K562 (cell line): ENCODE measurements around the gene GFOD1. TPM values are rescaled to one million over a fixed set of nuclear protein-coding genes. Genes with fewer than 3 reads are reported as not detected.

Experiments used
- BCL6 ChIP-seq: fragments of 250-450 bp; sonication (Bioruptor Pico); IDR thresholded peaks from 2 replicates; pipeline ENCODE4 v1.4.0; 2020
- CCAR2 ChIP-seq: fragments of 200-400 bp; formaldehyde crosslinking; IDR thresholded peaks from 2 replicates; pipeline ENCODE4 v1.6.1; 2017; ENCODE audit warnings: mild to moderate bottlenecking, low read depth, low read length
- GABPB2 ChIP-seq: fragments of 250-450 bp; sonication (Bioruptor Pico); conservative IDR thresholded peaks from 2 replicates; pipeline ENCODE4 v1.5.1; 2021; ENCODE audit warnings: mild to moderate bottlenecking
- OTX1 ChIP-seq: fragments of 450-650 bp; formaldehyde crosslinking; IDR thresholded peaks from 2 replicates; pipeline ENCODE4 v1.4.0; 2022; ENCODE audit warnings: mild to moderate bottlenecking
- ZBTB1 ChIP-seq: sonication (generic); formaldehyde crosslinking; IDR thresholded peaks from 2 replicates; pipeline ENCODE4 v1.8.1; 2023; ENCODE audit warnings: missing genetic modification reagents, low read depth, mild to moderate bottlenecking, borderline replicate concordance
- ZFP91 ChIP-seq: sonication (generic); formaldehyde crosslinking; IDR thresholded peaks from 2 replicates; pipeline ENCODE4 v1.8.0; 2022; ENCODE audit warnings: mild to moderate bottlenecking, missing genetic modification reagents
- ZNF707 ChIP-seq: fragments of 250-450 bp; sonication (Bioruptor Pico); conservative IDR thresholded peaks from 2 replicates; pipeline ENCODE4 v1.8.0; 2022; ENCODE audit warnings: inconsistent platforms, mild to moderate bottlenecking, moderate library complexity
- polyA plus RNA-seq, 8 experiments: library from polyadenylated mRNA; depleted of rRNA in 4 of 8; stranded (reverse) in 5 of 8; unstranded in 3 of 8; fragments of >200 nt; fragmentation: Nextera tagmentation in 2 of 8; fragmentation: Illumina TruSeq in 1 of 8; extraction: Ambion mirVana in 2 of 8; extraction: Trizol in 1 of 8; gene quantifications; 2 replicates each; pipeline versions ENCODE4 v1.2.1 to v1.2.3, GENCODE V29; 2011 to 2014; ENCODE audit warnings: inconsistent platforms in 1 of 8, missing spikeins in 1 of 8
- total RNA-seq, 7 experiments: library from RNA; depleted of rRNA in 6 of 7; stranded (reverse); fragments of >200 nt in 6 of 7; fragmentation: Illumina TruSeq in 2 of 7; extraction: Trizol in 2 of 7; gene quantifications; 2 replicates each; pipeline versions ENCODE4 v1.2.1 to v1.2.3, GENCODE V29; 2011 to 2021; ENCODE audit warnings: low replicate concordance in 1 of 7
- TF ChIP-seq, protein P1 (sequence below): fragments of 250-450 bp; sonication (Bioruptor Pico); IDR thresholded peaks from 2 replicates; pipeline ENCODE4 v1.4.0; 2020; ENCODE audit warnings: mild to moderate bottlenecking, moderate library complexity
- TF ChIP-seq, protein P2 (sequence below), 2 experiments: fragments of 450-650 bp; formaldehyde crosslinking in 1 of 2; IDR thresholded peaks; 2 replicates each; pipeline versions ENCODE4 v1.4.0 to v1.6.1; 2014 to 2020; ENCODE audit warnings: mild to moderate bottlenecking in 2 of 2, borderline replicate concordance in 1 of 2, low read depth in 1 of 2

The GFOD1 gene
- total and polyA plus RNA-seq, 9 of the 15 experiments (the other 6 are each of a cell fraction or from before 2014, with no cell fraction given): 3.8 to 12.0 (median 8.2) TPM

- TF ChIP-seq, protein P1, sequence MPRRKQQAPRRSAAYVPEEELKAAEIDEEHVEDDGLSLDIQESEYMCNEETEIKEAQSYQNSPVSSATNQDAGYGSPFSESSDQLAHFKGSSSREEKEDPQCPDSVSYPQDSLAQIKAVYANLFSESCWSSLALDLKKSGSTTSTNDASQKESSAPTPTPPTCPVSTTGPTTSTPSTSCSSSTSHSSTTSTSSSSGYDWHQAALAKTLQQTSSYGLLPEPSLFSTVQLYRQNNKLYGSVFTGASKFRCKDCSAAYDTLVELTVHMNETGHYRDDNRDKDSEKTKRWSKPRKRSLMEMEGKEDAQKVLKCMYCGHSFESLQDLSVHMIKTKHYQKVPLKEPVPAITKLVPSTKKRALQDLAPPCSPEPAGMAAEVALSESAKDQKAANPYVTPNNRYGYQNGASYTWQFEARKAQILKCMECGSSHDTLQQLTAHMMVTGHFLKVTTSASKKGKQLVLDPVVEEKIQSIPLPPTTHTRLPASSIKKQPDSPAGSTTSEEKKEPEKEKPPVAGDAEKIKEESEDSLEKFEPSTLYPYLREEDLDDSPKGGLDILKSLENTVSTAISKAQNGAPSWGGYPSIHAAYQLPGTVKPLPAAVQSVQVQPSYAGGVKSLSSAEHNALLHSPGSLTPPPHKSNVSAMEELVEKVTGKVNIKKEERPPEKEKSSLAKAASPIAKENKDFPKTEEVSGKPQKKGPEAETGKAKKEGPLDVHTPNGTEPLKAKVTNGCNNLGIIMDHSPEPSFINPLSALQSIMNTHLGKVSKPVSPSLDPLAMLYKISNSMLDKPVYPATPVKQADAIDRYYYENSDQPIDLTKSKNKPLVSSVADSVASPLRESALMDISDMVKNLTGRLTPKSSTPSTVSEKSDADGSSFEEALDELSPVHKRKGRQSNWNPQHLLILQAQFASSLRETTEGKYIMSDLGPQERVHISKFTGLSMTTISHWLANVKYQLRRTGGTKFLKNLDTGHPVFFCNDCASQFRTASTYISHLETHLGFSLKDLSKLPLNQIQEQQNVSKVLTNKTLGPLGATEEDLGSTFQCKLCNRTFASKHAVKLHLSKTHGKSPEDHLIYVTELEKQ: no peak
- no peak for TF ChIP-seq CCAR2
- TF ChIP-seq ZFP91 (CRISPR knock-in tag): no peak
- TF ChIP-seq, protein P2, sequence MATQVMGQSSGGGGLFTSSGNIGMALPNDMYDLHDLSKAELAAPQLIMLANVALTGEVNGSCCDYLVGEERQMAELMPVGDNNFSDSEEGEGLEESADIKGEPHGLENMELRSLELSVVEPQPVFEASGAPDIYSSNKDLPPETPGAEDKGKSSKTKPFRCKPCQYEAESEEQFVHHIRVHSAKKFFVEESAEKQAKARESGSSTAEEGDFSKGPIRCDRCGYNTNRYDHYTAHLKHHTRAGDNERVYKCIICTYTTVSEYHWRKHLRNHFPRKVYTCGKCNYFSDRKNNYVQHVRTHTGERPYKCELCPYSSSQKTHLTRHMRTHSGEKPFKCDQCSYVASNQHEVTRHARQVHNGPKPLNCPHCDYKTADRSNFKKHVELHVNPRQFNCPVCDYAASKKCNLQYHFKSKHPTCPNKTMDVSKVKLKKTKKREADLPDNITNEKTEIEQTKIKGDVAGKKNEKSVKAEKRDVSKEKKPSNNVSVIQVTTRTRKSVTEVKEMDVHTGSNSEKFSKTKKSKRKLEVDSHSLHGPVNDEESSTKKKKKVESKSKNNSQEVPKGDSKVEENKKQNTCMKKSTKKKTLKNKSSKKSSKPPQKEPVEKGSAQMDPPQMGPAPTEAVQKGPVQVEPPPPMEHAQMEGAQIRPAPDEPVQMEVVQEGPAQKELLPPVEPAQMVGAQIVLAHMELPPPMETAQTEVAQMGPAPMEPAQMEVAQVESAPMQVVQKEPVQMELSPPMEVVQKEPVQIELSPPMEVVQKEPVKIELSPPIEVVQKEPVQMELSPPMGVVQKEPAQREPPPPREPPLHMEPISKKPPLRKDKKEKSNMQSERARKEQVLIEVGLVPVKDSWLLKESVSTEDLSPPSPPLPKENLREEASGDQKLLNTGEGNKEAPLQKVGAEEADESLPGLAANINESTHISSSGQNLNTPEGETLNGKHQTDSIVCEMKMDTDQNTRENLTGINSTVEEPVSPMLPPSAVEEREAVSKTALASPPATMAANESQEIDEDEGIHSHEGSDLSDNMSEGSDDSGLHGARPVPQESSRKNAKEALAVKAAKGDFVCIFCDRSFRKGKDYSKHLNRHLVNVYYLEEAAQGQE (IDR thresholded peaks at IDR 0.05; ENCODE audit: borderline replicate concordance): no peak
- TF ChIP-seq, protein P2 (CRISPR knock-in tag; IDR thresholded peaks at IDR 0.05; ENCODE audit: low read depth): no peak
- TF ChIP-seq GABPB2 (CRISPR knock-in tag): no peak
- TF ChIP-seq ZBTB1 (CRISPR knock-in tag): no peak
- 0 out of 2 replicates have a peak, but pooled peaks have one; percentile 46 for TF ChIP-seq OTX1 (CRISPR knock-in tag)
- TF ChIP-seq BCL6 (CRISPR knock-in tag): peak; percentile 20; the same call in 1 of the 2 replicates
- TF ChIP-seq ZNF707 (CRISPR knock-in tag): no peak
Measured at GRCh38 chr6:13372688-13373487, 114.5 kb downstream of the GFOD1 start (continued).
